H1 (cell line): ENCODE results near the gene MPPED1. TPM values are rescaled to one million over a fixed set of nuclear protein-coding genes. Genes with fewer than 3 reads are reported as not detected.

ENCODE experiments used
- ASH2L ChIP-seq: fragments of 200-600, 300-600 bp; sonication (generic); IDR thresholded peaks from one replicate; pipeline ENCODE4 v1.7.1; 2017; ENCODE audit warnings: low read length
- CEBPB ChIP-seq: IDR thresholded peaks from 2 replicates; pipeline ENCODE4 v1.6.1; 2012; ENCODE audit warnings: low read depth, low read length
- CHD2 ChIP-seq: IDR thresholded peaks from 2 replicates; pipeline ENCODE4 v1.6.1; 2012; ENCODE audit warnings: low read length, improper control_type of control experiment
- FOSL1 ChIP-seq: IDR thresholded peaks from 2 replicates; pipeline ENCODE4 v1.6.1; 2011; ENCODE audit warnings: mild to moderate bottlenecking, low read depth, low read length, moderate library complexity; ENCODE audit not compliant: insufficient read depth
- HDAC6 ChIP-seq: IDR thresholded peaks from one replicate; pipeline ENCODE4 v1.7.1; 2012; ENCODE audit warnings: low read depth, mild to moderate bottlenecking, inconsistent platforms, low read length, moderate library complexity
- PHF8 ChIP-seq: fragments of 200-600 bp; sonication (generic); conservative IDR thresholded peaks from 2 replicates; pipeline ENCODE4 v1.7.1; 2012; ENCODE audit warnings: low read depth, mild to moderate bottlenecking, inconsistent platforms, low read length, moderate library complexity
- RNF2 ChIP-seq: fragments of 200-900, 300-1000 bp; sonication (generic); IDR thresholded peaks from 2 replicates; pipeline ENCODE4 v1.7.1; 2016; ENCODE audit warnings: borderline replicate concordance, low read depth, mild to moderate bottlenecking, antibody characterized with exemption, low read length; ENCODE audit not compliant: poor library complexity, severe bottlenecking; ENCODE audit errors: missing control alignments
- SAP30 ChIP-seq: fragments of 300-600 bp; sonication (generic); IDR thresholded peaks from 2 replicates; pipeline ENCODE4 v1.7.1; 2012; ENCODE audit warnings: low read length, moderate library complexity, mild to moderate bottlenecking, inconsistent platforms; ENCODE audit not compliant: insufficient read depth, insufficient replicate concordance
- SIRT6 ChIP-seq: IDR thresholded peaks from one replicate; pipeline ENCODE4 v1.7.1; 2012; ENCODE audit warnings: low read length, inconsistent platforms
- SP2 ChIP-seq: IDR thresholded peaks from 2 replicates; pipeline ENCODE4 v1.6.1; 2012; ENCODE audit warnings: mild to moderate bottlenecking, low read length, inconsistent platforms
- polyA plus RNA-seq, 7 experiments: library from polyadenylated mRNA; depleted of rRNA in 3 of 7; stranded (reverse) in 5 of 7; unstranded in 2 of 7; fragments of >200 nt in 5 of 7; fragments of 200-250 nt in 2 of 7; gene quantifications; 1 replicate in 5 of 7; 2 replicates in 1 of 7; 4 replicates in 1 of 7; pipeline versions ENCODE4 v1.2.1 to v1.2.3, GENCODE V29; 2011 to 2013; ENCODE audit warnings: missing spikeins in 2 of 7, mixed read lengths in 2 of 7
- total RNA-seq: library from RNA; stranded (reverse); fragmentation: NEBNext Ultra II Directional; extraction: Animal tissue kit (Norgen Biotek cat#: 25700); gene quantifications from 2 replicates; pipeline ENCODE4 v1.2.1, GENCODE V29; 2021
- TF ChIP-seq, protein P1 (sequence below): fragments of 300-600 bp; sonication (generic); IDR thresholded peaks from 2 replicates; pipeline ENCODE4 v1.7.1; 2012; ENCODE audit warnings: low read length, moderate library complexity, mild to moderate bottlenecking, inconsistent platforms; ENCODE audit not compliant: insufficient replicate concordance

Gene MPPED1
- total and polyA plus RNA-seq, 2 of the 8 experiments (the other 6 are each of a cell fraction or from before 2014, with no cell fraction given): 0.29 to 0.37 TPM

DNA sequence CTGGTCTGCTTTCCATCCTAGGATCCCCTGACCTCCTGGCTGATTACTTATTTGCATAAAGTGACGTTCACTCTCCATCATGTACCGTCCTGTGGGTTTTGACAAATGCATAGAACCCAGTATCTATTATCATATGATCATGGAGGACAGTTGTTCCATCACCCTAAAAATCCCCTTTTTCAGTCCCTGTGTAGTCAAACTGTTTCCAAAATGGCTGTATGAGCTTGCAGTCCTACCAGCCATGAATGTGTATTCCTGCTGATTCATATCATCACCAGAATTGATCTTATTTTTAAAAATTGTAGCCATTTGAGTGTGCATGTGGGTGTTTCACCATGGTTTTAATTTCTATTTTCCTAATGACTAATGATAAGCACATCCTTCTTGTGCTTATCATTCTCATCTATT, 108.8 kb downstream of the MPPED1 start (continued):
- TF ChIP-seq, protein P1, sequence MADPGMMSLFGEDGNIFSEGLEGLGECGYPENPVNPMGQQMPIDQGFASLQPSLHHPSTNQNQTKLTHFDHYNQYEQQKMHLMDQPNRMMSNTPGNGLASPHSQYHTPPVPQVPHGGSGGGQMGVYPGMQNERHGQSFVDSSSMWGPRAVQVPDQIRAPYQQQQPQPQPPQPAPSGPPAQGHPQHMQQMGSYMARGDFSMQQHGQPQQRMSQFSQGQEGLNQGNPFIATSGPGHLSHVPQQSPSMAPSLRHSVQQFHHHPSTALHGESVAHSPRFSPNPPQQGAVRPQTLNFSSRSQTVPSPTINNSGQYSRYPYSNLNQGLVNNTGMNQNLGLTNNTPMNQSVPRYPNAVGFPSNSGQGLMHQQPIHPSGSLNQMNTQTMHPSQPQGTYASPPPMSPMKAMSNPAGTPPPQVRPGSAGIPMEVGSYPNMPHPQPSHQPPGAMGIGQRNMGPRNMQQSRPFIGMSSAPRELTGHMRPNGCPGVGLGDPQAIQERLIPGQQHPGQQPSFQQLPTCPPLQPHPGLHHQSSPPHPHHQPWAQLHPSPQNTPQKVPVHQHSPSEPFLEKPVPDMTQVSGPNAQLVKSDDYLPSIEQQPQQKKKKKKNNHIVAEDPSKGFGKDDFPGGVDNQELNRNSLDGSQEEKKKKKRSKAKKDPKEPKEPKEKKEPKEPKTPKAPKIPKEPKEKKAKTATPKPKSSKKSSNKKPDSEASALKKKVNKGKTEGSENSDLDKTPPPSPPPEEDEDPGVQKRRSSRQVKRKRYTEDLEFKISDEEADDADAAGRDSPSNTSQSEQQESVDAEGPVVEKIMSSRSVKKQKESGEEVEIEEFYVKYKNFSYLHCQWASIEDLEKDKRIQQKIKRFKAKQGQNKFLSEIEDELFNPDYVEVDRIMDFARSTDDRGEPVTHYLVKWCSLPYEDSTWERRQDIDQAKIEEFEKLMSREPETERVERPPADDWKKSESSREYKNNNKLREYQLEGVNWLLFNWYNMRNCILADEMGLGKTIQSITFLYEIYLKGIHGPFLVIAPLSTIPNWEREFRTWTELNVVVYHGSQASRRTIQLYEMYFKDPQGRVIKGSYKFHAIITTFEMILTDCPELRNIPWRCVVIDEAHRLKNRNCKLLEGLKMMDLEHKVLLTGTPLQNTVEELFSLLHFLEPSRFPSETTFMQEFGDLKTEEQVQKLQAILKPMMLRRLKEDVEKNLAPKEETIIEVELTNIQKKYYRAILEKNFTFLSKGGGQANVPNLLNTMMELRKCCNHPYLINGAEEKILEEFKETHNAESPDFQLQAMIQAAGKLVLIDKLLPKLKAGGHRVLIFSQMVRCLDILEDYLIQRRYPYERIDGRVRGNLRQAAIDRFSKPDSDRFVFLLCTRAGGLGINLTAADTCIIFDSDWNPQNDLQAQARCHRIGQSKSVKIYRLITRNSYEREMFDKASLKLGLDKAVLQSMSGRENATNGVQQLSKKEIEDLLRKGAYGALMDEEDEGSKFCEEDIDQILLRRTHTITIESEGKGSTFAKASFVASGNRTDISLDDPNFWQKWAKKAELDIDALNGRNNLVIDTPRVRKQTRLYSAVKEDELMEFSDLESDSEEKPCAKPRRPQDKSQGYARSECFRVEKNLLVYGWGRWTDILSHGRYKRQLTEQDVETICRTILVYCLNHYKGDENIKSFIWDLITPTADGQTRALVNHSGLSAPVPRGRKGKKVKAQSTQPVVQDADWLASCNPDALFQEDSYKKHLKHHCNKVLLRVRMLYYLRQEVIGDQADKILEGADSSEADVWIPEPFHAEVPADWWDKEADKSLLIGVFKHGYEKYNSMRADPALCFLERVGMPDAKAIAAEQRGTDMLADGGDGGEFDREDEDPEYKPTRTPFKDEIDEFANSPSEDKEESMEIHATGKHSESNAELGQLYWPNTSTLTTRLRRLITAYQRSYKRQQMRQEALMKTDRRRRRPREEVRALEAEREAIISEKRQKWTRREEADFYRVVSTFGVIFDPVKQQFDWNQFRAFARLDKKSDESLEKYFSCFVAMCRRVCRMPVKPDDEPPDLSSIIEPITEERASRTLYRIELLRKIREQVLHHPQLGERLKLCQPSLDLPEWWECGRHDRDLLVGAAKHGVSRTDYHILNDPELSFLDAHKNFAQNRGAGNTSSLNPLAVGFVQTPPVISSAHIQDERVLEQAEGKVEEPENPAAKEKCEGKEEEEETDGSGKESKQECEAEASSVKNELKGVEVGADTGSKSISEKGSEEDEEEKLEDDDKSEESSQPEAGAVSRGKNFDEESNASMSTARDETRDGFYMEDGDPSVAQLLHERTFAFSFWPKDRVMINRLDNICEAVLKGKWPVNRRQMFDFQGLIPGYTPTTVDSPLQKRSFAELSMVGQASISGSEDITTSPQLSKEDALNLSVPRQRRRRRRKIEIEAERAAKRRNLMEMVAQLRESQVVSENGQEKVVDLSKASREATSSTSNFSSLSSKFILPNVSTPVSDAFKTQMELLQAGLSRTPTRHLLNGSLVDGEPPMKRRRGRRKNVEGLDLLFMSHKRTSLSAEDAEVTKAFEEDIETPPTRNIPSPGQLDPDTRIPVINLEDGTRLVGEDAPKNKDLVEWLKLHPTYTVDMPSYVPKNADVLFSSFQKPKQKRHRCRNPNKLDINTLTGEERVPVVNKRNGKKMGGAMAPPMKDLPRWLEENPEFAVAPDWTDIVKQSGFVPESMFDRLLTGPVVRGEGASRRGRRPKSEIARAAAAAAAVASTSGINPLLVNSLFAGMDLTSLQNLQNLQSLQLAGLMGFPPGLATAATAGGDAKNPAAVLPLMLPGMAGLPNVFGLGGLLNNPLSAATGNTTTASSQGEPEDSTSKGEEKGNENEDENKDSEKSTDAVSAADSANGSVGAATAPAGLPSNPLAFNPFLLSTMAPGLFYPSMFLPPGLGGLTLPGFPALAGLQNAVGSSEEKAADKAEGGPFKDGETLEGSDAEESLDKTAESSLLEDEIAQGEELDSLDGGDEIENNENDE: no peak
- TF ChIP-seq RNF2 (no peak), CHD2 (no peak), CEBPB (no peak), ASH2L (no peak), SP2 (no peak), SAP30 (no peak), FOSL1 (no peak), HDAC6 (no peak), SIRT6 (no peak), PHF8 (no peak)
